NCI-H748 (cell line): ENCODE measurements around the gene PCDH15.
"Not testable (repeated sequence)": the region's sequence is repeated elsewhere in the genome, so short reads cannot be mapped to it uniquely, and the experiment has no call there.

ENCODE experiments used
- DNase-seq: peaks from one replicate; lab custom pipeline; 2025; ENCODE audit not compliant: unreplicated experiment; lab: John Stamatoyannopoulos, UW

The PCDH15 gene

GRCh38 chr10:54415483-54415882 lies 385.5 kb downstream of the PCDH15 start:
- DNase-seq: no peak

- DNase-seq: peak; percentile 8
Observed at GRCh38 chr10:54402576-54402975, 398.5 kb downstream of the PCDH15 start.

GRCh38 chr10:54396031-54396430 lies 405.0 kb downstream of the PCDH15 start:
- no peak for DNase-seq

GRCh38 chr10:54394598-54394997 lies 406.4 kb downstream of the PCDH15 start:
- not testable (repeated sequence) for DNase-seq

- peak; percentile 64 for DNase-seq
Observed at GRCh38 chr10:54372179-54372578, 428.9 kb downstream of the PCDH15 start.

GRCh38 chr10:54368984-54369383 lies 432.0 kb downstream of the PCDH15 start:
- peak; percentile 3 for DNase-seq

- DNase-seq: no peak
Observed at GRCh38 chr10:54363390-54363789, 437.6 kb downstream of the PCDH15 start.

GRCh38 chr10:54342058-54342457 lies 459.0 kb downstream of the PCDH15 start:
- DNase-seq: no peak

- no peak for DNase-seq
Observed at GRCh38 chr10:54335296-54335695, 465.7 kb downstream of the PCDH15 start.

GRCh38 chr10:54319341-54319740 lies 481.7 kb downstream of the PCDH15 start:
- DNase-seq: no peak

GRCh38 chr10:54318470-54318869 lies 482.6 kb downstream of the PCDH15 start:
- no peak for DNase-seq

- no peak for DNase-seq
Observed at GRCh38 chr10:54314430-54314829, 486.6 kb downstream of the PCDH15 start.

- no peak for DNase-seq
Observed at GRCh38 chr10:54284526-54285193, 516.4 kb downstream of the PCDH15 start.

GRCh38 chr10:54282012-54282411 lies 519.0 kb downstream of the PCDH15 start:
- DNase-seq: peak; percentile 3

- DNase-seq: no peak
Observed at GRCh38 chr10:54266395-54266794, 534.6 kb downstream of the PCDH15 start.

GRCh38 chr10:54262726-54263125 lies 538.3 kb downstream of the PCDH15 start:
- no peak for DNase-seq

- no peak for DNase-seq
Observed at GRCh38 chr10:54259104-54259503, 541.9 kb downstream of the PCDH15 start.

GRCh38 chr10:54234832-54235231 lies 566.2 kb downstream of the PCDH15 start:
- no peak for DNase-seq

GRCh38 chr10:54203401-54203800 lies 597.6 kb downstream of the PCDH15 start:
- no peak for DNase-seq

GRCh38 chr10:54198051-54198450 lies 603.0 kb downstream of the PCDH15 start:
- no peak for DNase-seq

- DNase-seq: no peak
Observed at GRCh38 chr10:54194806-54195205, 606.2 kb downstream of the PCDH15 start.

GRCh38 chr10:54159924-54160323 lies 641.1 kb downstream of the PCDH15 start:
- no peak for DNase-seq

GRCh38 chr10:54148508-54148907 lies 652.5 kb downstream of the PCDH15 start:
- no peak for DNase-seq
